DMS153 (cell line): ENCODE data around the gene PIP4P1.
"Not testable (repeated sequence)": the region's sequence is repeated elsewhere in the genome, so short reads cannot be mapped to it uniquely, and the experiment has no call there.

Source experiments
- DNase-seq: peaks from one replicate; lab custom pipeline; 2025; lab: John Stamatoyannopoulos, UW

PIP4P1 gene

DNA sequence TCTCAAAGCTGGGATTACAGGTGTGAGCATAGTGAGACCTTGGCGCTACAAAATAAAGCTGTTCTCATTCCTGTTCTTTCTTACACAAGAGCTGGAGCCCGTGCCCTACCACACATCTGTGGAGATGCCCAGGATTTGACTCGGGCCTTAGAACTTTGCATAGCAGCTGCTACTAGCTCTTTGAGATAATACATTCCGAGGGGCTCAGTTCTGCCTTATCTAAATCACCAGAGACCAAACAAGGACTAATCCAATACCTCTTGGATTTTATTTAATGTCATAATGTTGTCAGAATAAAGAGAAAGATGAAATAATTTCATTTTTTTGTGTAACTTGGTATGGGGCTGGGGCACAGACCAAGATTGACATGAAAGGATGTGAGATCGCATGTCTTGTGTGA, 15.5 kb upstream of the PIP4P1 start:
- DNase-seq = no peak

DNA sequence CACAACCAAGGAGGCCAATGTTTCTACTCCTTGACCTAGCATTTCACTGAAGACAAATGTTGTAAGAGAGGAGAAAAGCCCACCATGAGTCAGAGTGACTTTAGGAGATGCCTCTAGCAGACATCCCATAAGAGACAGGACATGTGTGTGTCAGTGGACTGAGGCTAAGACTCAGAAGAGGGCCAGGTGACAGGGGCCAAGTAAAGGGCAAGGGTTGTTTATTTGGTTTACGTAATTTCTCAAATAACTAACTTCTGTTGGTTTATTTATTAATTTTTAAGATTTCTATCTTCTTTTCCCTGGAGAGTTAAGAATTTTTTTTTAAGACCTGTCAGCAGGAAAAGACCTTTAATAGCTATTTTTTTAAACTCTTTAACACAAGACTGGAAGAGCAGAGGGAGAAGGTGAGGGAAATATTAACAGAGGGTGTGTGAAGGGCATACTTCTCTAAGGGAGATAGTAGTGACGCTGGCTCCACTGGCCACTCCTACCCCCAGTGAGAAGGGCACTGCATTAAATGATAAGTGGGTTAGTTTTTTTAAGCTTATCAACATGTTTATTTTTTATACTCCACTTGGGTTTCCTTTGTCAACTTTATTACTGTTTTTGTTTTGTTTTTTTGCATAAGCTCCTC, 11.4 kb upstream of the PIP4P1 start:
- no peak for DNase-seq

DNA sequence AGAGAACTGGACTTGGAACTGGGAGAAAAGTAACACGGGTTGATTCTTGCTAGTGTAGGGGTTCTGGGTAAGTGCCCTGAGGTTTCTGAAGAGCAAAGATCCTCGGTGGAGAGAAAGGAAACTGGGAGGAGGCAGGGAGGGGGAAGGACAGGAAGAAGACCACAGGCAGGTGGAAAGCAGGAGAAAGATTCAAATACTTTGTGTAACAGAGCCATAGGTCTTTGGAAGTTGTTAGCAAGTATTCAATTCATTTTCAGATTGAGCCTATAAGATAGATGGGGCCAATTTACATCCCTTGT, 9.3 kb upstream of the PIP4P1 start:
- no peak for DNase-seq

DNA sequence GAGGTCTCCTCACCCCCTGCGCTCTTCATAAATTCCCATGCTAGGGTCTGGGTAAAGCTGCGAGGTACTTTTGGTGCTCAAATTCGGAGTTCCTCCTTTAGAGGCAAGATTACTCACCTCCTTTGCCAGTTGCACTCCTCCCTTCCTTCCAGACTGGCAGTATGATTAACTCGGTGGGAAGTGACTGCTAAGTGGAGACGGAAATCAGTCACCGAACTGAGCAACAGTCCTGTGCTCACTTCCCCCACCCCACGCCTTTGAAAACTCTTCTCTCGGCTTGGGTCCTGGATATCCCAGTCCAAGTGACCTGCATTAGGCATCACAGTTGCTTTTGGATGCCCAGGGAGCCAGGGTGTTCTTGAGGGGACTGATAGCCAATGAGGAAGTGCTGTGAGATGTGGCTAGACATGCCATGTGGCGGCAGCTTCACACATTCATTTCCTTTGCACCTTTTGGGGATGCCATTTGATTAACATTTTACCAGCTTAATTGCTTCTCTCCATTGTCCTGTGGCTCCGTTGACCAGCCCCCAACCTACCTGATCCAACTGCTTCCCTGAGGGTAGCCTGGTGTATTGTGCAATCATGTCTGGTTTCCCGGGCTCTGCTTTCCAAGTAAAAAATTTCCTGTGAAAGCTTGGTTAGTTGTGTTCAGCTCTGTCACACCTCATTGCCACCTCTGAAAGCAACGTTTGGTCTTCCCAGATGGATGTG, 8.8 kb upstream of the PIP4P1 start:
- peak; percentile 4 for DNase-seq

DNA sequence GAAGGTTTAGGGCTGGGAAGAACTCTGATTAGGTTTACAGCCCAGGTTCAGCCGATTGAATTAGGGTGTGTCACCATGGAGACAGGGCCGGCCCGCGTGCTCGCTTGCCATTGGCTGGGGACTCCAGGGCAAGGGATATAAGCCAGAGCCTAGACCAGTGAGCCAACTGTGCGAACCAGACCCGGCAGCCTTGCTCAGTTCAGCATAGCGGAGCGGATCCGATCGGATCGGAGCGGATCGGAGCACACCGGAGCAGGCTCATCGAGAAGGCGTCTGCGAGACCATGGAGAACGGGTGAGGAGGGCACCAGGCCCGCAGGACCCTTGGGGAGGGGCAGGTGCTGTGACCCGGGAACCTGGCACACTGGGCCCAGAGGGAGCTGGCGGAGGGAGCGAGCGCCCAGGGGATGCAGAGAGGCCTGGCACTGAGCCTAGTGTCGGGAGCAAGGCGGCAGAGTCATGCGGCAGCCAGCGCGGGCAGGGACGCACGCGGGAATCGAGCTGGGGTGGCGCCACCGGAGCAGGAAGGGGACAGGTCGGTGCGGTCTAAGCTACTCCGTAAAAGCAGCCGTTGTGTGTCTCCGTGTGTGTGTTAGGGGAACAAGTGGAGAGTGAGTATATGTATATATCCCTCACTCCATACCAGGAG, 8.1 kb upstream of the PIP4P1 start, which contains the start of gene PNP:
Gene PNP, plus strand, starts transcription at position 165 of the 648 bp plus-strand sequence. Its CDS starts 119 bp downstream, at position 284.
- peak; percentile 83 for DNase-seq

DNA sequence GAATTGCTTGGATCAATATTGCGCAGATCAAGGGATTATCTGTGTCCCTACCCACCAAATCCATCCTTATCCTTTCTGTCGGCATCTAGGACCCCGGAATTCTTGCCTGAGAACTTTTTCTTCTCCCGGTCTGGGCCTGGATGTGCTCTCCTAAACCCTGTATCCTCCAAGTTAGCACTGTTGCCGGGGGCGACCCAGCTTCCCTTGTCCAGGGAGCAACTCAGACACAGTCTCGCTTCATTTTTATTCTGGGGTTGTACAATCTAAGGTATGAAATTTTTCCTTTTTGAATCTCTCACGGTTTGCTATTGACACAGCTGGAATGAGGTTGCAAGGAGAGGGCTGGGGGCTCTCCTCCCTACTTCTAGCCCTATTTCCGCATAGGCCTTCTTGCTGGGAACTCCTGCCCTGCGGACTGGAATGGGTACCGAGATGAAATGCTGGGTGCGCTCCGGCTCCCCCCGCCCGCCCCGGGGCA, 7.6 kb upstream of the PIP4P1 start:
- no peak for DNase-seq

DNA sequence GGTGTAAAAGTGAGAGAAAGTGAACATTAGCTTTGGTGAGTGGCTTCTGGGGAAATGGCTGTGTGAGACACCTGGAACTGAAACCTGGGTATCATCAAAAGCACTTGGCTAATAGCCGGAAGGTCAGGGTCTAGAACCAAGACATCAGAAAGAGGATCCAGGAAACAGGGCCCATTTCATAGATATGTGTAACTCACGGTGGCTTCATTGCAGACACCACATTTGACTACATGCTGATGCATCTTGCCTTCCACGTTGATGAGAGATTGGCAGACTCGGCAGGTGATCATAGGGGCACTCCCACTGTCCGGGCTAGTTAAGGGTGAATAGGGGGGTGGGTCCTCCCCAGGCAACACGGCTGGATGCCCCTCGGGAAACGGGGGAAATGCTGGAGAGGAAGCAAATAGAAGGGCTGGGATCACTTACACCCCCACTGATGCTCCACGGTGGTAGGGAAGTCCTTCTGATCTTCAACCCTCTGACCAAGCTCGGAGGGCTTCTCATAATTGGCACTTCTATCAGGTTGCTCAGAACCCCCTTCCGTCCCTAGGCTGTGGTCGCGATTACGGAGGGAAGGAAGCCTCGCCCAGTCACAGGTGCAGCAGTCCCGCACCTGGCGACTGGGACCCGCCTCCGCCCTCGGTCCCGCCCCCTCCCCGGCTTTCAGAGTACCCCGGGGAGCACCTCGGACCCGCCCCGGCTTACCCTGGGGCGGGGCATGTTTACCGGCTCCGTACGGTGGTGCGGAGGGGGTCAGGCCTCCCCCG, 593 bp downstream of the PIP4P1 start:
- no peak for DNase-seq

DNA sequence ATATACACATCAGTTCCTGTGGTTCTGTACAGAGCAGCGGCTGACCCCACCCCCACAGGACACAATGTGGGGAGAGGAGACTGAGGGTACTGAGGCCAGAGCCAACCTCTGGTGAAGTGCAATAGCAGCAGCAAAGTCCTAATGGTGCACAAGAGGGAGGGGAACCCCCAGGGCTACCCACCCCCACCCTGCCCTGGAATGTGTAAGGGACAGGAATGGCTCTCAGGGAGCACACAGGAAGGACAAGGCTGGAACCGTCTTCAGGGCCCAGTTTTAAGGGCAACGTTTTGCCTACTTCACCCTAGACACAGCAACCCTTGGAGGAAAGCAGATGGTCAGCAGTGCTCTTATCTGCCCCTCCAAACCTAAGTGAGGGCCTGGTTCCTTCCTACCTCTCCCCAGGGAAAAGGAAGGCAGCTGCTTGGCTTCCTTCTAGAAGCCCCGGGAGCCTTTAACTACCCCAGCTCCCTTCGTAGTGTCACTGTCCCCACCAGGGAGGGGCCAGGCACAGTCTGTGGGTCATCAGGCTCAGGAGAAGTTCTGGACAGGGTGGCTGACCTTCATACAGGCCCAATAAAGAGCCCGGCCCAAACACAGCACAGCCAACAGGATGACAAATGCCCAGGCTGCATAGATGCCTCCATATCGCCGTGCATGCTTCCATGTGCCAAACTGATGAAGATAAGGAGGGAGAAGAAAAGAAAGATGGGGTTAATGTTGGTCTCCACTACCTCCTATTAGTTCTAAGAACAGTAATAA, 3.0 kb downstream of the PIP4P1 start:
- DNase-seq = no peak

DNA sequence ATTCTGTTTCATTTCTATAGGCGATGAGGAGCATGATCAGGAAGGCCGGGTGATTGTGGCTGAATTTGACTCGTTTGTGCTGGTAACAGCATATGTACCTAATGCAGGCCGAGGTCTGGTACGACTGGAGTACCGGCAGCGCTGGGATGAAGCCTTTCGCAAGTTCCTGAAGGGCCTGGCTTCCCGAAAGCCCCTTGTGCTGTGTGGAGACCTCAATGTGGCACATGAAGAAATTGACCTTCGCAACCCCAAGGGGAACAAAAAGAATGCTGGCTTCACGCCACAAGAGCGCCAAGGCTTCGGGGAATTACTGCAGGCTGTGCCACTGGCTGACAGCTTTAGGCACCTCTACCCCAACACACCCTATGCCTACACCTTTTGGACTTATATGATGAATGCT, 4.3 kb downstream of the PIP4P1 start:
- DNase-seq = no peak

DNA sequence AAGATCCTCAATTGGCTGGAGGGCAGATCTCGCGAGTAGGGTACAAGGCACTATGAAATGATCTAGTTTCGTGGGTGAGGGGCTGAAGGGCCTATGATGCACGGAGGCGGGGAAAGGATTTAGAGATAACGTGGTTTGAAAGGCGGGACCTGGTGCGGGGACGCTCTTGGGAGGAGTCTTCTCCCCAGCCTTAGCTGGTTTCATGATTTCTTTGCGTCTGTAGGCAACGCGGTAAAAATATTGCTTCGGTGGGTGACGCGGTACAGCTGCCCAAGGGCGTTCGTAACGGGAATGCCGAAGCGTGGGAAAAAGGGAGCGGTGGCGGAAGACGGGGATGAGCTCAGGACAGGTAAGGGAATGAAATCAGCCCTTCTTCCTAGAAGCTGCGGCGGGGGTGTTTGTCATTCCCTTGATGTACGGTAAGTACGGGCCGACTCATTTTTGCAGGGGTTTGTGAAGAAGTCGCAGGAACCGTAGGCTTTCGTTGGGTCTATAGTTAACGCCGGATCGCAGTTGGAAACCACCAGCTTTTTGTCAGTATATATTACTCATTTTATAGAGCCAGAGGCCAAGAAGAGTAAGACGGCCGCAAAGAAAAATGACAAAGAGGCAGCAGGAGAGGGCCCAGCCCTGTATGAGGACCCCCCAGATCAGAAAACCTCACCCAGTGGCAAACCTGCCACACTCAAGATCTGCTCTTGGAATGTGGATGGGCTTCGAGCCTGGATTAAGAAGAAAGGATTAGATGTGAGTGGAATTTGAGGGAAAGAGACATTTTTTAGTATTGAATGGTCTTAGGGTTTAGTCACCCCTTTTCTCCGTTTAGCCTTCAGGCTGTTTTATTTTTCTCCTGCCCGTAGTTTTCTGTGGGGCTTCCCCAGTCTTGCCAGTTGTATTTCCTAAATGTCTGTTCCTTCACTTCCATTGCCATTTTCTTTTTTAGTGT, 5.6 kb downstream of the PIP4P1 start:
- DNase-seq = peak; percentile 63

DNA sequence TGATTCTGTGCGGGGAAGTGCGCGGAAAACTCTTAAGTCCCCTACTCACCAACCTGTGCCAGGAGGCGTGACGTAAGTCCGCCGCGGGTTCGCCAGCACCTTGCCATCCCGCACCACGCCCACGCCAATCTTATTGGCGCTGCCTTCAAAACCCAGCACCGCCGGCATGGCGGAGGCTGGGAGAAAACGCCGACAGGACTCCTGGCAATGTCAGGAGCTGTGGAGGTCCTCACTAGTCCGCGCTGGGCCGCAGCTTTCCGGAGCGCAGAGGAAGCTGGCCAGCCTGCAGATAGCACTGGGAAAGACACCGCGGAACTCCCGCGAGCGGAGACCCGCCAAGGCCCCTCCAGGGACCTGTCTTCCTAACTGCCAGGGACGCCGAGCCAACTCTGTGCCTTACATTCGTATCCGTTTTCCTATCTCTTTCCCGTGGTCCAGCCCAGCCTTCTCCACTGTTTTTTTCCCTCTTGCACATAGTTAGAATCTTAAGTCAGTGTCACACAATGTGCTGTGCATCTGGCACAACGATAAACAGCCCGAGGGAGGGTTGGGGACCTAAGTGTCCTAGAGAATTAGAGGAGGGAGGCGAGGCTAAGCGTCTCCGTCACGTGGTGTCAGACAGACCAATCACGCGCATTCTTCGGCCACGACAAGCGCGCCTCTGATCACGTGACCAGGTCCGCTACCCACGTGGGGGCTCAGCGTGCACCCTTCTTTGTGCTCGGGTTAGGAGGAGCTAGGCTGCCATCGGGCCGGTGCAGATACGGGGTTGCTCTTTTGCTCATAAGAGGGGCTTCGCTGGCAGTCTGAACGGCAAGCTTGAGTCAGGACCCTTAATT, 6.5 kb downstream of the PIP4P1 start, which contains the start of the genes APEX1 and OSGEP:
Gene APEX1, plus strand, starts transcription at position 711 of the 839 bp plus-strand sequence. CDS start 420 bp downstream, outside the sequence.
Gene OSGEP, minus strand, starts transcription at position 297 of the 839 bp plus-strand sequence. Its CDS starts 129 bp downstream, at position 168.
- DNase-seq = peak; percentile 98

DNA sequence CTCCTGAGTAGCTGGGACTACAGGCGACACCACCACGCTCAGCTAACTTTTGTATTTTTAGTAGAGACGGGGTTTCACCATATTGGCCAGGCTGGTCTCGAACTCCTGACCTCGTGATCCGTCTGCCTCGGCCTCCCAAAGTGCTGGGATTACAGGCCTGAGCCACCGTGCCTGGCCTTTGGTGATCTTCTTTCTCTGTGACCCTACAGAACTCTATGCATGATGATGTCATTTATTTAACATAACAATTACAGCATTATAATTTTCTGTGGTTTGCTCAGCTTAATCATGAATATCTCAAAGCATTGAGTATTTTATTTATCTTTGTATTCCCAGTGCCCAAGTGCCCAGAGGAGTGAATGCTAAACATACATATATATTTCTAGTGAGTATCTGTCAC, 8.4 kb downstream of the PIP4P1 start:
- DNase-seq = not testable (repeated sequence)

DNA sequence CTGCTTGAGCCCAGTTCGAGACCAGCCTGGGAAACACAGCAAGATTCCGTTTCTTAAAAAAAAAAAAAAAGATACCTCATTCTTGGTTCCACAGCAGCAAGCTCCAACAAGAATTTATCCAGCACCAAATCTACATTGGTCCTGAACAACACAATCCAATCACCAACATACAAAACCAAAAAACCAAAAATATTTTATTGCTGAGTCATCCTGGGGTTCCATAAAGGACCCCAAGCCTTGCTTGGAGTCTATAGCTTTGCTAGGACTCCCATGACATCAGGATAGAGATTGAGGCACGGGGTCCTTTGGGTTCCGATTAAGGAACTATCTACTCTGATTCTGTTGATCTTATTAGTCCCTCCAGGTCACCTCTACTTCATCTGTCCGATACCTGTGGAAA, 14.3 kb downstream of the PIP4P1 start:
- DNase-seq = no peak

DNA sequence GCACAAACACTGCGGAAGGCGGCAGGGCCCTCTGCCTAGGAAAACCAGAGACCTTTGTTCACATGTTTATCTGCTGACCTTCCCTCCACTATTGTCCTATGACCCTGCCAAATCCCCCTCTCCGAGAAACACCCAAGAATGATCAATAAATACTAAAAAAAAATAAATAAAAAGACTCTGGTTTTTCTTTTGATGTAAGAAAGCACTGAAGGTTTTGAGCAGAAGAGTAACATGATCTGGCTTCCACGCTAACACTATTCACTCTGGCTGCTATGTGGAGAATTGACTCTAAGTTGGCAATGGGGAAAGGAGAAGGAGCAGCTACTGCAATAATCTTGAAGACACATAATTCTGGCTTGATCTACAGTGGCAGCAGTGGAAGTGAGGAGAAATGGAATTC, 17.6 kb downstream of the PIP4P1 start:
- not testable (repeated sequence) for DNase-seq

DNA sequence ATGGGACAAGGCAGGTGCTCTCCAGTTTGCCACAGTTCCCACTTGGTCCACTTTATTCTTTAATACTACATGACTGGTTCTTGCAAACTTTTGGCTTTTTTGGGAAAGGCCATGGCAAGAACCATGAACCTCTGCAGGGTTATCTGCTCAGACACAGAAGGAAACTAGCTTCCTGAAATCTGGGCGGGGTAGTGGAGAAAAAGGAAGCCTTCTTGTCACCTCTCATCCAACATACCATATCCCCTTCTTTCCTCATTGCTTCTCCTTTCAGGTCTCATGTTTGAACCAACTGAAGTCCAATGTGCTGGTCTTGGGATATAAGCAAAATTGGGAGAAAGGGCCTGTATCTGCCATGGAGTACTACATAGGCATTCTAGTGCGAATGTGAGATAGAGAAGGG, 19.8 kb downstream of the PIP4P1 start:
- DNase-seq = no peak

DNA sequence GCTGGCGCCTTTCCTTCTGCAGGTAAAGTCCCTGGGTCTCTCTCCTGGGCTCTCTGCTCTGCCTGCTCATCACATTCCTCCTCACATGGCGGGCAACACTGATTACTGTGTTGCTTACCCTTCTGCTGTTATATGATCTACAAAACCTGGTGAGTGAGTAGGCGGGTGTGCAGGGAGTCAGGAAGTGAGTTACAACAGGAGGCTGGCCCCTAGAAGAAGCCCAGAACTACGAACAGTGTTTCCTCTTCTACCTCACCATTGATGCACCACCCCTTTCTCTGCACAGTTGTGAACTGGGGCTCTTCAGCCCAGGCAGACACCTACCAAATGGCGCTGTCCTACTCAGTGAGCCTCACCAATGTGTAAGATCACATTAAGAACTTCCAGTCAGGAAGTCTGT, 20.4 kb downstream of the PIP4P1 start:
- peak; percentile 15 for DNase-seq

DNA sequence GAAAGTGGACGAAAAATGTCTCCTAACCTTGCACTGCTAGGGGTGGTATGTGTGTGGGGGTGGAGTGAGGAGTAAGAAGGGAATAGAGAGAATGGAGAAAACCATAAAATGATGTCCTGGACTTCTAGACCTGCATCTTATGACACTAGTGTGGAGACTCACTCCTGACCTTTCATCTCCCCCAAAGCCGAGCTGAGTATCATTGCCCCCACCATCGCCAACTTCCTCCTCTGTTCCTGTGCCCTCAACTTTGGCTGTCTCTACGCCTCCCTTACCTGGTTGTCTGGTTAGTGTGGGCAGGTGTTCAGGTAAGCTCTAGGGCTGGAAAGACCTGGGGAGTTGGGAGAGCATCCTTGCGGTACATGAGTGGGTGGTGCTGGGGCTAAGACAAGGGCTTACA, 20.8 kb downstream of the PIP4P1 start:
- DNase-seq = no peak

DNA sequence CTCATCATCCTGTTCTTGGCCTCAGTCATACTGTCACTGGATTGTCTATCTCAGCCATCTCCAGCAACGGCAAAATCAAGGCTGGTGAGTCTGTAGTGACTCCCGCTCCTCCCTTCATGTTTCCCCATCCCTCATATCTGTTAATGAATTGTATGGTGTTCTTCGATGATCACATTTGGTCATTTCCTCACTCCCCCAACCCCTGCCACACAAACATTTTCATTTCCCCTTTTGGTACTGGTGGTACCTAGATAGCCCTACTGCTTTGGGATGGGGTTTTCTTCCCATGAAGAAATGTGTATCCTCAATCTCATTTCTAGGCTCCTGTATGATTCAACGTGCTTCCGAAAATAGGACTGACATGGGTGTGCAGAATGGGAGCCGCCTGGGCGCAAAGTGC, 22.6 kb downstream of the PIP4P1 start:
- DNase-seq = no peak

DNA sequence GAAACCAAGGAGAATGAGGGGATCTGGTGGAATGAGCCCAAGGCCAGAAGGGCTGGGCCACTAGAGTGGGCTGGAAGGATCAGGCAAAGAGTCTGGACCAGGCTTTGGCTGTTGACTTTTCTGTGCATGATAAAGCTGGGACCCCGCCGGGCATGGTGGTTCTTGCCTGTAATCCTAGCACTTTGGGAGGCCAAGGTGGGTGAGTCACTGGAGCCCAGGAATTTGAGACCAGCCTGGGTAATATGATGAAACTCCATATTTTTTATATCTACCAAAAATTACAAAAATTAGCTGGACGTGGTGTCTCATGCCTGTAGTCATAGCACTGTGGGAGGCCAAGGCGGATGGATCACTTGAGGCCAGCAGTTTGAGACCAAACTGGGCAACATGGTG, 24.9 kb downstream of the PIP4P1 start:
- no peak for DNase-seq
